Activated T-cell treated with anti-CD3 and anti-CD28 coated beads for 1 hour (primary cell): ENCODE measurements around the gene CA9.

ENCODE experiments used
- DNase-seq: peaks from one replicate; pipeline ENCODE4 v3.0.0-alpha.2; 2020; ENCODE audit warnings: low read depth

Gene CA9

GRCh38 chr9:35675732-35676392, 2.1 kb downstream of the CA9 start:
- DNase-seq: no peak

GRCh38 chr9:35679091-35679490, 5.4 kb downstream of the CA9 start:
- DNase-seq: no peak

GRCh38 chr9:35679766-35680330, 6.1 kb downstream of the CA9 start:
- DNase-seq: no peak

- DNase-seq: no peak
These were observed 6.8 kb downstream of the CA9 start for GRCh38 chr9:35680331-35681105.

- DNase-seq: no peak
These were observed 7.7 kb downstream of the CA9 start for GRCh38 chr9:35681341-35682002.

- no peak for DNase-seq
These were observed 8.3 kb downstream of the CA9 start for GRCh38 chr9:35682051-35682450.

GRCh38 chr9:35682520-35683315, 9.0 kb downstream of the CA9 start:
- DNase-seq: no peak

GRCh38 chr9:35683323-35683722, 9.6 kb downstream of the CA9 start:
- DNase-seq: no peak

GRCh38 chr9:35684921-35685320, 11.2 kb downstream of the CA9 start:
- DNase-seq: no peak

GRCh38 chr9:35685506-35685905, 11.8 kb downstream of the CA9 start:
- DNase-seq: no peak

GRCh38 chr9:35686222-35687203, 12.8 kb downstream of the CA9 start:
- DNase-seq: no peak

- no peak for DNase-seq
These were observed 13.6 kb downstream of the CA9 start for GRCh38 chr9:35687306-35687705.

GRCh38 chr9:35687972-35688557, 14.3 kb downstream of the CA9 start:
- DNase-seq: no peak

- DNase-seq: no peak
These were observed 15.1 kb downstream of the CA9 start for GRCh38 chr9:35688558-35689541.

- no peak for DNase-seq
These were observed 16.0 kb downstream of the CA9 start, which contains the start of gene TPM2 for GRCh38 chr9:35689542-35690293. TPM2 (minus strand) TSS chr9:35689925; CDS start chr9:35689817, 108 bp downstream.

GRCh38 chr9:35690294-35690613, 16.5 kb downstream of the CA9 start:
- no peak for DNase-seq

GRCh38 chr9:35690614-35691333, 17.0 kb downstream of the CA9 start:
- DNase-seq: peak; percentile 7

GRCh38 chr9:35691334-35691650, 17.6 kb downstream of the CA9 start:
- no peak for DNase-seq
